HEK293 (cell line): ENCODE measurements around the gene CD101.

Source experiments
- CTCF ChIA-PET: fragments of 350-600 bp; formaldehyde crosslinking; extraction: SDS; loops from one replicate; lab custom pipeline; 2021; ENCODE audit warnings: antibody characterized with exemption; lab: Yijun Ruan, JAX
- POLR2A ChIA-PET: fragments of 300-600 bp; formaldehyde crosslinking; extraction: SDS; loops from one replicate; lab custom pipeline; 2020; ENCODE audit warnings: antibody characterized with exemption, inconsistent platforms; lab: Yijun Ruan, JAX
- H3K27ac ChIP-seq: fragments of 200-500 bp; sonication (Bioruptor generic); 2 replicates; pipeline ENCODE4 v1.5.1; 2014; ENCODE audit warnings: low read depth, low read length, control low read depth, inconsistent platforms; ENCODE audit errors: extremely low read depth
- H3K36me3 ChIP-seq, 2 experiments: fragments of 200-500 bp in 1 of 2; sonication (Bioruptor generic) in 1 of 2; 1 replicate in 1 of 2; 2 replicates in 1 of 2; pipeline ENCODE4 v1.5.1; 2014 to 2017; ENCODE audit warnings: inconsistent platforms in 2 of 2, low read length in 2 of 2; ENCODE audit not compliant: control insufficient read depth in 2 of 2, insufficient read depth in 1 of 2
- H3K4me1 ChIP-seq: fragments of 200-500 bp; sonication (Bioruptor generic); 2 replicates; pipeline ENCODE4 v1.5.1; 2014; ENCODE audit warnings: mild to moderate bottlenecking, low read length, inconsistent platforms; ENCODE audit not compliant: control insufficient read depth, insufficient read depth
- H3K4me3 ChIP-seq: 2 replicates; pipeline ENCODE4 v1.5.1; 2011; ENCODE audit warnings: low read depth, mild to moderate bottlenecking, control low read depth, low read length, moderate library complexity
- H3K9me3 ChIP-seq: fragments of 200-500 bp; sonication (Bioruptor generic); 2 replicates; pipeline ENCODE4 v1.5.1; 2014; ENCODE audit warnings: low read depth, low read length, inconsistent platforms; ENCODE audit not compliant: control insufficient read depth, insufficient read depth
- IKZF3 ChIP-seq: fragments of 450-650 bp; IDR thresholded peaks from 2 replicates; pipeline ENCODE4 v1.5.0; 2018; ENCODE audit warnings: missing biosample characterization, mild to moderate bottlenecking, missing genetic modification characterization, moderate library complexity
- OVOL3 ChIP-seq: fragments of 450-650 bp; formaldehyde crosslinking; IDR thresholded peaks from 2 replicates; pipeline ENCODE4 v1.5.1; 2016; ENCODE audit warnings: missing biosample characterization, missing genetic modification characterization
- RBAK ChIP-seq: fragments of 450-650 bp; formaldehyde crosslinking; IDR thresholded peaks from 2 replicates; pipeline ENCODE4 v1.5.1; 2016; ENCODE audit warnings: missing biosample characterization, missing genetic modification characterization
- SCRT1 ChIP-seq: fragments of 450-650 bp; formaldehyde crosslinking; IDR thresholded peaks from 2 replicates; pipeline ENCODE4 v1.5.1; 2016; ENCODE audit warnings: missing biosample characterization, missing genetic modification characterization, borderline replicate concordance
- SETDB1 ChIP-seq: IDR thresholded peaks from one replicate; pipeline ENCODE4 v1.6.1; 2017; ENCODE audit warnings: mild to moderate bottlenecking, low read length, moderate library complexity, mixed read lengths; ENCODE audit not compliant: insufficient read length
- YY1 ChIP-seq: fragments of 450-650 bp; formaldehyde crosslinking; IDR thresholded peaks from 2 replicates; pipeline ENCODE4 v1.5.1; 2018; ENCODE audit warnings: missing biosample characterization, missing genetic modification characterization
- ZBTB1 ChIP-seq: fragments of 450-650 bp; formaldehyde crosslinking; IDR thresholded peaks from 2 replicates; pipeline ENCODE4 v1.5.1; 2016; ENCODE audit warnings: missing biosample characterization, missing genetic modification characterization
- ZNF146 ChIP-seq: fragments of 450-650 bp; formaldehyde crosslinking; IDR thresholded peaks from 2 replicates; pipeline ENCODE4 v1.5.1; 2016; ENCODE audit warnings: missing biosample characterization, missing genetic modification characterization
- ZNF157 ChIP-seq: fragments of 450-650 bp; formaldehyde crosslinking; IDR thresholded peaks from 2 replicates; pipeline ENCODE4 v1.5.1; 2016; ENCODE audit warnings: missing biosample characterization, missing genetic modification characterization
- ZNF366 ChIP-seq: fragments of 450-650 bp; formaldehyde crosslinking; conservative IDR thresholded peaks from 2 replicates; pipeline ENCODE4 v1.5.1; 2016; ENCODE audit warnings: missing biosample characterization, missing genetic modification characterization
- ZNF394 ChIP-seq: fragments of 450-650 bp; formaldehyde crosslinking; IDR thresholded peaks from 2 replicates; pipeline ENCODE4 v1.5.1; 2016; ENCODE audit warnings: missing biosample characterization, missing genetic modification characterization, mild to moderate bottlenecking, moderate library complexity, borderline replicate concordance
- ZNF510 ChIP-seq: fragments of 450-650 bp; formaldehyde crosslinking; IDR thresholded peaks from 2 replicates; pipeline ENCODE4 v1.5.1; 2018; ENCODE audit warnings: mild to moderate bottlenecking, missing genetic modification characterization, missing biosample characterization; ENCODE audit not compliant: insufficient replicate concordance
- ZNF530 ChIP-seq: fragments of 450-650 bp; formaldehyde crosslinking; IDR thresholded peaks from 2 replicates; pipeline ENCODE4 v1.5.1; 2016; ENCODE audit warnings: low read depth, missing biosample characterization, missing genetic modification characterization
- ZNF624 ChIP-seq: fragments of 450-650 bp; formaldehyde crosslinking; IDR thresholded peaks from 2 replicates; pipeline ENCODE4 v1.5.1; 2017; ENCODE audit warnings: missing biosample characterization, missing genetic modification characterization
- ZNF626 ChIP-seq: fragments of 450-650 bp; sonication (Bioruptor Pico); formaldehyde crosslinking; IDR thresholded peaks from 2 replicates; pipeline ENCODE4 v1.5.1; 2018; ENCODE audit warnings: missing biosample characterization, missing genetic modification characterization, inconsistent platforms
- ZNF629 ChIP-seq: fragments of 450-650 bp; formaldehyde crosslinking; IDR thresholded peaks from 2 replicates; pipeline ENCODE4 v1.5.1; 2017; ENCODE audit warnings: missing biosample characterization, missing genetic modification characterization
- ZNF785 ChIP-seq: fragments of 450-650 bp; formaldehyde crosslinking; IDR thresholded peaks from 2 replicates; pipeline ENCODE4 v1.5.1; 2016; ENCODE audit warnings: missing biosample characterization, missing genetic modification characterization
- ZNF837 ChIP-seq: fragments of 450-650 bp; formaldehyde crosslinking; IDR thresholded peaks from 2 replicates; pipeline ENCODE4 v1.5.1; 2016; ENCODE audit warnings: missing biosample characterization, missing genetic modification characterization
- TF ChIP-seq, protein P1 (sequence below): fragments of 450-650 bp; formaldehyde crosslinking; IDR thresholded peaks from 2 replicates; pipeline ENCODE4 v1.5.1; 2017; ENCODE audit warnings: missing biosample characterization, missing genetic modification characterization
- TF ChIP-seq, protein P2 (sequence below): fragments of 450-650 bp; formaldehyde crosslinking; IDR thresholded peaks from 2 replicates; pipeline ENCODE4 v1.5.1; 2016; ENCODE audit warnings: missing biosample characterization, missing genetic modification characterization
- TF ChIP-seq, protein P3 (sequence below): fragments of 450-650 bp; formaldehyde crosslinking; IDR thresholded peaks from 2 replicates; pipeline ENCODE4 v1.5.1; 2017; ENCODE audit warnings: missing biosample characterization, missing genetic modification characterization

The CD101 gene

DNA sequence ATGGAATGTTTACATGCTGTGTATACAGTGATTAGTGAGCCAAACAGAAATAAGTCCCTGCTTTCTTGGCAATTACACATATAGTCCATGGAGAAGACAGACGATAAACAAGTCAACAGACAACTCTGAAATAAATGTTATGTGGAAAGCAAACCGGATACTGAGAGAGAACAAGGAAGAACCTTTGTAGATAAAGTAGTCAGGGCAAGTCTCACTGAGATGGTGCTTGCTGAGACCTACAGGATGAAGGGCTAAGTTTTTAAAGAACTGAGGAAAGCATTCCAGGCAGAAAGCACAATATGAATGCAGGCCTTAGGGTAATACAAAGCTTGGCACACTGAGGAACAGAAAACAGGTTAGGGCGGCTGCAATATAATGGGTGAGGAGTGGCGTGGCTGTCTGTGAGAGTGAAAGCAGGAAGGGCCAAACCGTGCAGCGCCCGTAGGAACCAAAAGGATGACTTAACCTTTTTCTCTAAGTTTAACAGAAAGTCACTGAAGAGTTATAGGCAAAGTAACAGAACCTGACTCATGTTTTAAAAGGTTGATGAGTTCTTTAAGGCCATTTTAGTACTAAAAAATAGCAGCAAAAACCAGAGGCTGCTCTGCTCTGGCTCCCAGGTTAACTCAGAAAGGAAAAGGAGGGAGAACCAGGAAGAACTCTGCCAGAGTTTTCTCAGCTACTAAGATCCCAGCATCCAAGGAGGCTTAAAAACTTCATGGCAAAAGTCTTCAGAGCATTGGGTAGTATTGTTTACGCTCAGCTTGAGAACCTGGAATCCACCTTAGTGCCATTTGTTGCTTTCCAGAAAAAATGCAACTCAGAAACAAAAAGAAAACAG lies 49.9 kb downstream of the CD101 start:
- Histone ChIP-seq H3K4me1 (no peaks in the 10 kb centered on the region), H3K4me3 (no peak overlapping the region), H3K9me3 (no peaks in the 10 kb centered on the region), H3K36me3 (peaks cover 0 to 8% of the 10 kb centered on the region in 2 experiments; a peak in 1 of 3 replicates), H3K27ac (no peak overlapping the region)
- POLR2A ChIA-PET = no interaction called here
- CTCF ChIA-PET = interaction anchor here (1.1 to 2.3 kb wide), 2 partner anchors 172 to 314 kb away, joined by 4 to 7 read pairs; no protein-coding TSS in a partner anchor
- TF ChIP-seq, protein P1, sequence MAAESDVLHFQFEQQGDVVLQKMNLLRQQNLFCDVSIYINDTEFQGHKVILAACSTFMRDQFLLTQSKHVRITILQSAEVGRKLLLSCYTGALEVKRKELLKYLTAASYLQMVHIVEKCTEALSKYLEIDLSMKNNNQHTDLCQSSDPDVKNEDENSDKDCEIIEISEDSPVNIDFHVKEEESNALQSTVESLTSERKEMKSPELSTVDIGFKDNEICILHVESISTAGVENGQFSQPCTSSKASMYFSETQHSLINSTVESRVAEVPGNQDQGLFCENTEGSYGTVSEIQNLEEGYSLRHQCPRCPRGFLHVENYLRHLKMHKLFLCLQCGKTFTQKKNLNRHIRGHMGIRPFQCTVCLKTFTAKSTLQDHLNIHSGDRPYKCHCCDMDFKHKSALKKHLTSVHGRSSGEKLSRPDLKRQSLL = no peak
- TF ChIP-seq IKZF3 (tag by site-specific recombination) (no peak), ZNF157 (tag by site-specific recombination) (no peak), OVOL3 (tag by site-specific recombination) (no peak), ZNF626 (tag by site-specific recombination) (no peak), ZBTB1 (tag by site-specific recombination) (no peak), YY1 (tag by site-specific recombination) (no peak), ZNF785 (no peak), ZNF530 (tag by site-specific recombination) (no peak), ZNF629 (tag by site-specific recombination) (no peak), ZNF366 (tag by site-specific recombination) (no peak), ZNF394 (no peak), ZNF624 (no peak), RBAK (tag by site-specific recombination) (no peak), ZNF837 (no peak), SCRT1 (no peak), SETDB1 (no peak), ZNF510 (tag by site-specific recombination) (no peak)
- TF ChIP-seq, protein P2, sequence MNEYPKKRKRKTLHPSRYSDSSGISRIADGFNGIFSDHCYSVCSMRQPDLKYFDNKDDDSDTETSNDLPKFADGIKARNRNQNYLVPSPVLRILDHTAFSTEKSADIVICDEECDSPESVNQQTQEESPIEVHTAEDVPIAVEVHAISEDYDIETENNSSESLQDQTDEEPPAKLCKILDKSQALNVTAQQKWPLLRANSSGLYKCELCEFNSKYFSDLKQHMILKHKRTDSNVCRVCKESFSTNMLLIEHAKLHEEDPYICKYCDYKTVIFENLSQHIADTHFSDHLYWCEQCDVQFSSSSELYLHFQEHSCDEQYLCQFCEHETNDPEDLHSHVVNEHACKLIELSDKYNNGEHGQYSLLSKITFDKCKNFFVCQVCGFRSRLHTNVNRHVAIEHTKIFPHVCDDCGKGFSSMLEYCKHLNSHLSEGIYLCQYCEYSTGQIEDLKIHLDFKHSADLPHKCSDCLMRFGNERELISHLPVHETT (tag by site-specific recombination) = no peak
- TF ChIP-seq, protein P3, sequence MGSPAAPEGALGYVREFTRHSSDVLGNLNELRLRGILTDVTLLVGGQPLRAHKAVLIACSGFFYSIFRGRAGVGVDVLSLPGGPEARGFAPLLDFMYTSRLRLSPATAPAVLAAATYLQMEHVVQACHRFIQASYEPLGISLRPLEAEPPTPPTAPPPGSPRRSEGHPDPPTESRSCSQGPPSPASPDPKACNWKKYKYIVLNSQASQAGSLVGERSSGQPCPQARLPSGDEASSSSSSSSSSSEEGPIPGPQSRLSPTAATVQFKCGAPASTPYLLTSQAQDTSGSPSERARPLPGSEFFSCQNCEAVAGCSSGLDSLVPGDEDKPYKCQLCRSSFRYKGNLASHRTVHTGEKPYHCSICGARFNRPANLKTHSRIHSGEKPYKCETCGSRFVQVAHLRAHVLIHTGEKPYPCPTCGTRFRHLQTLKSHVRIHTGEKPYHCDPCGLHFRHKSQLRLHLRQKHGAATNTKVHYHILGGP (tag by site-specific recombination) = no peak

DNA sequence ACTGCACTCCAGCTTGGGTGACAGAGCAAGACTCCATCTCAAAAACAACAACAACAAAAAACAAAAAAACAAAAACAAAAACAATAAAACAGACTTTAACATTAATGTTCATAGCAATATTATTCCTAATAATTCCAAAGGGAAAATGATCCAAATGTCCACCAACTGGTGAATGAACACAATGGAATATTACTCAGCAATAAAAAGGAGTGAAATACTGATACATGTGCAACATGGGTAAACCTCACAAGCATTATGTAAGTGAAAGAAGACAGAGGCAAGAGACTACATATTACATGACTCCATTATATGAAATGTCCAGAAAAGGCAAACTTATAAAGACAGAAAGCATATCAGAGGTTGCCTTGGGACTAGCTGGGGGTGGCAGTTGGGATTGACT lies 52.5 kb downstream of the CD101 start:
- TF ChIP-seq ZNF146 (peak; percentile 74), ZNF510 (tag by site-specific recombination) (no peak)
- TF ChIP-seq, all 188 proteins: peak for 1
- Histone ChIP-seq H3K4me3 (no peak overlapping the region), H3K9me3 (no peaks in the 10 kb centered on the region), H3K27ac (no peak overlapping the region), H3K36me3 (peaks cover 0 to 5% of the 10 kb centered on the region in 2 experiments; a peak in 1 of 3 replicates), H3K4me1 (no peaks in the 10 kb centered on the region)
- ChIA-PET CTCF (interaction anchor here (0.6 to 1.9 kb wide), 5 partner anchors 165 to 329 kb away, joined by 3 to 7 read pairs (median 5); no protein-coding TSS in a partner anchor), POLR2A (no interaction called here)
